GM18867 (cell line): ENCODE measurements around the gene SLBP.
"Not testable (repeated sequence)": the region's sequence is repeated elsewhere in the genome, so short reads cannot be mapped to it uniquely, and the experiment has no call there.

Experiments
- ATAC-seq: cut with Tn5 transposase; IDR thresholded peaks from one replicate; pipeline ENCODE4 v1.9.1; 2021; ENCODE audit warnings: mild to moderate bottlenecking, moderate library complexity; ENCODE audit not compliant: unreplicated experiment

SLBP gene

GRCh38 chr4:1683261-1683735, 28.8 kb downstream of the SLBP start:
- no peak for ATAC-seq

DNA sequence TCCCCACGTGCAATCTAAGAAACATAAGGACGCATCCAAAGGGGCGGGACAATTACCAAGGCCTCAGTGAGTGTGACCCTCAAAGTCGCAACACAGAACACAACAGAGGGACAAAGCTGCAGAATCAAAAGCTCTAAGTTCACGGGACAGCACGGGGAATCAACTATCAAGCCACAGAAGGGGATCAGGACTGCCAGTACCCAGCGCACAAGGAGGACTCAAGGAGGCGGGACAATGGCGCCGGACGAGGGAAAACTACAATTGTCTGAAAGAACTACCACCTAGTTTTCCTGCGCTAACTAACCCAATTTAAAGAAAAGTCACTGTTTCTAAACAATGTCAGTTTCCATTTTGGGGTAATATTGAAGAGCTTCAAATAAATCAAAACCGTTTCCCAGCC, 29.3 kb downstream of the SLBP start:
- no peak for ATAC-seq

- no peak for ATAC-seq
Measured at GRCh38 chr4:1678244-1678643, 33.9 kb downstream of the SLBP start.

- ATAC-seq: no peak
Measured at GRCh38 chr4:1676605-1677525, 35.3 kb downstream of the SLBP start.

DNA sequence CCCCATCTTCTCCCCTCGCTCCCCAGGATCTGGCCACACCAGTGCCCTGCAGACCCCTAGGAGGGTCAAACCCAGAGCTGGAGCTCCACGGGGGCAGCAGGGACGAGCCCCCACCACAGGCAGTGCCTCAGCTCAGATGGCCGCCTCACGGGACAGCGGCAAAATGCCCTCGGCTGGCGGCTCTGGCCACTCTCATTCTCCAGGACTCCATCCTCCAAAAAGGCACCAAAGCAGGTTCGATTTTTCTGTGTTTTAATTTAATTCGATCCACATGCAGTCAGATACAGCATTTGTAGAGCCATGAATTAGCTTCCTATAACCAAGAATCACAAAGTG, 36.3 kb downstream of the SLBP start:
- ATAC-seq: no peak

DNA sequence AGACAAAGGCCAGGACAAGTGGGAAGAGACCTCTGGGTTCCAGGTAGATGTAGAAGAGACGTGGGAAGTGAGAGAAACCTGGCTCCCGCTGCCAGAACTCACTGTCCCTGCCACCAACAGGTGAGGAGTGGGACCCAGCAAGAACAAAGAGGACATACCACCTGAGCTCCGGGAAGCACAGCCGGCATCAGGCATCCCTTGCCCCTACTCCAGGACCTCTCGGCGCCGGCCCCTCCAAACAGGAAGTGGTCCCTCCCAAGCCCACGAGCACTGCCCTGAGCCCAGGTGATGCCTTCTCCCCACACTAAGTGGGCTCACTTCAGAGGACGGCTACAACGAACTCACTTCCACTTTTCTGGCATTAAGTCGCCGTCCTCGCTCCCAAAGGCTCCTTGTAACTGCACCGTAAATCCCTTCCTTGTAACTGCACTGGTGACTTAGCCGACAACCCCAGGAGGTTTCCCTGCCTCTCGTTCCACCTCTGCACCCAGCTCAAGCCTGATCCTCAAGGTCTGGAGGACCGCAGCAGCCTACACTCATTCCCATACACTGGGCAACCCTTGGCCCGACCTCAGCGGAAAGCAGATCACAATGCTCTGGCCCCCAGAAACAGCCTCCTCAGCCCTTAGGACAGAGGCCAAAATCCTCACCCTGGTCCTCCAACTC, 36.9 kb downstream of the SLBP start:
- no peak for ATAC-seq

DNA sequence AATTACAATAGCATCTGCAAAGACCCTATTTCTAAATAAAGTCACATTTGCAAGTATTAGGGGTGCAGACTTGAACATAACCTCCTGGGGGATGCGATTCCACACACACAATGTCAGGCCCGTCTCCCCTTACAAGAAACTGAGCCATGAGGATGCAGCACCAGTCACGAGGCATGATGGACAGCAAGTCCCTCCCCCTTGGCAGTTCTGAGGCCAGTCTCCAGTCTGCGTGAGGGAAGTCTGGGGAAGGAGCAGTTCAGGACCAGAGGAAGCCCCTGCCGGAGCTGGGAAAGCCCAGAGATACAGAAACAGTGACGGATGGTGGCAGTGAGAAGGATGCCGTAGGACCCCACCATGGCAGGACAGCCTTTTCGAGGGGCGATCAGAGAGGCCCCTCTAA, 37.4 kb downstream of the SLBP start:
- ATAC-seq: no peak

- ATAC-seq: no peak
Measured at GRCh38 chr4:1673671-1674070, 38.4 kb downstream of the SLBP start.

- ATAC-seq: not testable (repeated sequence)
Measured at GRCh38 chr4:1671011-1671410, 41.1 kb downstream of the SLBP start.

DNA sequence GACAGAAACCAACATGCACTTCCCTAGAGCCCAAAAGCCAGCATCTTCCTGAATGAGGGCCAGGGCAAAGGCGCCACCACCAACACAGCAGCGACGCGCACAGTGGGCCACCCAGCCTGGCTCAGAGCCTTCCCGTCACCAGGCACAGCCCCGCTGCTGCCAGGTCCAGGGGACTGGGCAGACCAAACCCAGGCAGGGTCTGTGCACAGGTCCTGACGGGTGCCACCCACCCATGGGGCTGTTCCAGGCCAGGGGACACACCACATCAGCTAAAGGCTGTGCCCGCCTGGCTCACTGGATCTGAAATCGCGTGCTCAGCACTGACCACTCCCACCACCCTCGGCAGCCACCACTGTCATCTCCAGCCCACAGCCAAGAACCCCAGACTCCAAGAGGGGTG, 41.8 kb downstream of the SLBP start:
- no peak for ATAC-seq

GRCh38 chr4:1669850-1670249, 42.3 kb downstream of the SLBP start:
- no peak for ATAC-seq

- ATAC-seq: no peak
Measured at GRCh38 chr4:1669270-1669669, 42.8 kb downstream of the SLBP start.

DNA sequence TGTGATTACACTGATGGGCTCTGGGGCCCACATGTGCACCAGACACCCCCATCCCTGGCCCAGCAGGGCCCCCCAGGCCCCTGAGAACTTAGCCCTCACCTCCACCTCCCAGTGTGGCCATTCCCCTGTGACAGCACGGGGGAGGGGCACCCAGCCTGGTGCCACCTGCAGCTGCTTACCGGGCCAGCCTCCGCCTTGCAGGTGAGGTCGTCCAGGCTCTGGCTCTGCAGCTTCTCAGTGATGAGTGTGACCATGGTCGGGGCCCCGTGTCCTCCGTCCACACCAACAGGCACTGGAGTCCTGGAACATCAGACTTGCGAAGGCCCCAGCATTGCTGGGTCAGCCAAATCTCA, 43.7 kb downstream of the SLBP start:
- no peak for ATAC-seq

DNA sequence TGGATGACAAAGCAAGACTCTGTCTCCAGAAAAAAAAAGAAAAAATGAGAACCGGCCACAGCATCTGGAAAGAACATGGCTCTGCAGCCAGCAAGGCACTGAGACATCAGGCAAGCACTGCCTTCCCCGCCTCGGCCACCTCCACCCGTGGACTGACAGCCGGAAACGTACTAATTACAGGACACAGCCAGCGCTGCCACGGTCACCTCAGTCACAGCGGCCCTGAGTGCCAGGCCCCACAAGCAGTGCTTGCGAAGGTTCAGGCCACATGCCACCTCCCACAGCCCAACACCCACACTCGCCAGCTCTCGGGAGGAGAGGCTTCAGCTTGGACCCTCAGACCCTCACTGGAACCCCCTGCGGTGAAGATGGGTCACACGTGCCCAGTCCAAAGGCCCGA, 44.8 kb downstream of the SLBP start:
- ATAC-seq: no peak

DNA sequence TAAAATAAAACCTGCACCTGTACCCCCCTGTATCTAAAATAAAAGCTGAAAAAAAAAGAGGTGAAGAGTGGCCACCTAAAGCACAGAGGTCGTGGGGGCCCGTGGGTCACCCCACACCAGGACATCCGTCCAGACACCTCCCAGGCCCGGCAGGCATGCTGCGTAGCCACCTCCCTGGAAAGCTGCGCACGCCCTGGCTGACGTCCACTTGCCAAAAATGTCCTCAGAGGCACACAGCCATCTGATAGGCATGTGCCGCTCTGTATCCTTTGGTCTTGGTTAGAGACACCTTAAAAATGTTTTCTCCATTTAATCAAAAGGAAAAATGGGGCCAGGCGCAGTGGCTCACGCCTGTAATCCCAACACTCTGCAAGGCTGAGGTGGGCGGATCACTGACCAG, 45.7 kb downstream of the SLBP start:
- no peak for ATAC-seq

- ATAC-seq: no peak
Measured at GRCh38 chr4:1664141-1664540, 48.0 kb downstream of the SLBP start.

DNA sequence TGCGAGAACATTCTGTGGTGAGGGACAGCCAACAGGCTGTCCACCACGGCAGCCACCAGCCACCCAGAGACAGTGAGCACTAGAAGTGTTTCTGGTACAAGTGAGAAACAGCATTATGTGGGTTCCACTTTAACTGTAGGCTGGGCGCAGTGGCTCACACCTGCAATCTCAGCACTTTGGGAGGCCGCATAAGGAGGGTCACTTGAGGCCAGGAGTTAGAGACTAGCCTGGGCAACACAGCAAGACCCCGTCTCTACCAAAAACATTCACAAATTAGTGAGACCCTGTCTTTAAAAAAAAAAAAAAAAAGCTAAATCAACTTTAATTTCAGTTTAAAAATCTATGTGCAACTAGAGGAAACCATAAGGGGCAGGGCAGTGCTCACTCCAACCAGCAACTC, 48.6 kb downstream of the SLBP start:
- ATAC-seq: no peak

DNA sequence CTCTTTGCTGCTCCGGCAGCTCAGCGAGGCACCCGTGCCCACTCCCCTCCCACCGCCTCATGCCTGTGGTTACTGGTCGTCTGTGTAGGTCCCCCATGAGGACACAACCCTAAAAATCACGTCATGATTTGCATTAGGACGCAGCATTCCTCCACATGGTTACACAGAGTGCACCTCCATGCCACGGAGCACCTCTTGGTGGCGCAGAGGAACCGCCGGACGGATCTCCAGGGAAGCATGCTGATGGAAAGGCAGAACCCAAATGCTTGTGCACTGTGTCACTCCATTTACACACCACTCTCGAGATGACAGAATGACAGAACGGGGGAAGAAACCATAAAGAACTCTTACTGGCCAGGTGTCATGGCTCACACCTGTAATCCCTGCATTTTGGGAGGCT, 50.4 kb downstream of the SLBP start:
- no peak for ATAC-seq

DNA sequence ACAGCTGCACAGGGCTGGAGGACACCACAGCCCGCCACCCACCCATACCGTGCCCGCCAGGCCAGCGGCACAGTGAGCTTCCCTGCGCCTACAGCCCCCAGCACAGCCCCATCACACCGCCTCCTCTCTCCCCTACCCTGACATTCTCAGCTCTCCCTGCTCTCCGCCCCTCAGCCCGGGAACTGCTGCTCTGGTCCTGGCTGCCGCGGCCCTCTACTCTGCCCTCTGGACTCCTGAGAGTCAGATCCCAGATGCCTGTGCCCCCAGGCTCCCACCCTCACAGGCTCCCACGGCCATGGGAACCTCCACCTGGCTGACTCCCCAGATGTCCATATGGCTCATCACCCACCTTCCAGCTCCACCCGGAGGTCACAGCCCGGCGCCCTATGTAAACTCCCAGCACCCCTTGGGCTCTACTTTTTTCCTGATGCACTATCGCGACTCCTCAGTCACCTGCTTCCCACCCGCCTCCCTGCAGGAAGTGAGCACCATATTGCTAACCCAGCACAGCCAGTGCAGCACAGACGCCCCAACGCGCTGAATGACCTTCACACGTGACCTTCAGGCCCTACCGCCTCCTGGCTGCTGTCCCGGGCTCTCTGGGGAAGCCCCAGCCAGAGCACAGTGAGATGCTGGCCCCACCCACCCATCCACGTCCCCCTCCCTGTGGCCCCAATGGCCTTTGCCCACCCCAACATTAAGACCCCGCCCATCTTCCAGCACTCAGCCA, 51.0 kb downstream of the SLBP start:
- ATAC-seq: no peak

DNA sequence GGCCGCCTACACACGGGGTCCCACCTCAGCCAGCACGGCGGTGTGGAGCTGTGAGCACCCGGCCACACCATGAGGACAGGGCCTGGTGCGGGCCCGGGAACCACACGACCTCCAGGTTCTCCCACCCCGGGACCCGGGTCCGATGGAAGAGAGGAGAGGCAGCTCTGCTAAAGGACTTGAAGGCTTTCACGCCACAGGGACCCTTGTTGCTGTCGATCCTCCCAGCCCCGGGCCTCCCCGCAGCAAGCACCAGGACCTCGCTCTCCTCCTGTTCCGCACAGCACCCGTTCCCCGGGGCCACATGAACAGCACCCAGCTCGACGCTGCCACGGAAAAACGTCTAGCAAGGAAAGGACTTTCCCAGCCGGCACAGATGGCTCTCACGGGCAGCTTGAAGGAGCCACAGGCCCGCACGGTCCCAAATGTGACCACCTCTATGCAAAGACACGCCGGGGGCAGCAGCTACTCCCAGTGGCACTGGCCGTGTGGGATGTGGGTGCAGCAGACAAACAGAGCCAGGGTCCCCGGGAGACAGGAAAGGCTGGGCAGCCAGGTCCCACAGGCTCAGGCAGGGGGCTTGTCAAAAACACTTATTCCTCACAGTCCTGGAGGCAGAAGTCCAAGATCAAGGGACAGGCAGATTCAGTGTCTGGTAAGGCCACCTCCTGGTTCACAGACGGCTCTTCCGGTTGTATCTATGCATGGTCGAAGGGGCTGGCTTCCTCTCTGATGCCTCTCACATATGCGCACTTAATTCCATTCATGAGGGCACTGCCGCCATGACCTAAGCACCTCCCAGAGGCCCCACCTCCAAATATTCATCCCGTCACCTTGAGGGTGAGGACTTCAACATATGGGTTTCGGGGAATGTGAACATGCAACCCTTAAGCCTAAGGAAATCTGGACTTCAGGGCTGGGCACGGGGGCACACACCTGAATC, 52.7 kb downstream of the SLBP start:
- no peak for ATAC-seq

GRCh38 chr4:1658581-1658980, 53.5 kb downstream of the SLBP start:
- no peak for ATAC-seq
